WTC11 (cell line): Measurements from ENCODE around the gene PTEN. TPM values are rescaled to one million over a fixed set of nuclear protein-coding genes. Genes with fewer than 3 reads are reported as not detected.

Experiments
- CBFB ChIP-seq: sonication (generic); formaldehyde crosslinking; IDR thresholded peaks from 2 replicates; pipeline ENCODE4 v1.8.1; 2022; ENCODE audit warnings: mild to moderate bottlenecking, low read depth, missing genetic modification reagents
- E2F5 ChIP-seq: sonication (generic); formaldehyde crosslinking; IDR thresholded peaks from 2 replicates; pipeline ENCODE4 v1.8.1; 2022; ENCODE audit warnings: mild to moderate bottlenecking, moderate library complexity, missing genetic modification reagents
- FOXK1 ChIP-seq: sonication (generic); formaldehyde crosslinking; IDR thresholded peaks from 2 replicates; pipeline ENCODE4 v1.8.0; 2022; ENCODE audit warnings: mild to moderate bottlenecking, moderate library complexity, missing genetic modification reagents
- GABPB1 ChIP-seq: sonication (generic); formaldehyde crosslinking; IDR thresholded peaks from 2 replicates; pipeline ENCODE4 v1.8.1; 2023; ENCODE audit warnings: mild to moderate bottlenecking, missing genetic modification reagents
- GRHL2 ChIP-seq: fragments of 250-450 bp; sonication (Bioruptor Pico); IDR thresholded peaks from 2 replicates; pipeline ENCODE4 v1.8.0; 2022; ENCODE audit warnings: mild to moderate bottlenecking, moderate library complexity; ENCODE audit not compliant: insufficient replicate concordance, severe bottlenecking
- HMGXB4 ChIP-seq: sonication (generic); formaldehyde crosslinking; IDR thresholded peaks from 2 replicates; pipeline ENCODE4 v1.8.1; 2023; ENCODE audit warnings: mild to moderate bottlenecking, moderate library complexity, missing genetic modification reagents
- KAT7 ChIP-seq: sonication (generic); formaldehyde crosslinking; IDR thresholded peaks from 2 replicates; pipeline ENCODE4 v1.8.1; 2023; ENCODE audit warnings: missing genetic modification reagents, mild to moderate bottlenecking, borderline replicate concordance
- NR3C1 ChIP-seq: sonication (generic); formaldehyde crosslinking; conservative IDR thresholded peaks from 2 replicates; pipeline ENCODE4 v1.8.1; 2023; ENCODE audit warnings: low read depth, mild to moderate bottlenecking, missing genetic modification reagents
- SMAD3 ChIP-seq: sonication (generic); formaldehyde crosslinking; IDR thresholded peaks from 2 replicates; pipeline ENCODE4 v1.8.0; 2022; ENCODE audit warnings: missing genetic modification reagents, mild to moderate bottlenecking, borderline replicate concordance
- USF2 ChIP-seq: sonication (generic); formaldehyde crosslinking; IDR thresholded peaks from 2 replicates; pipeline ENCODE4 v1.8.1; 2023; ENCODE audit warnings: mild to moderate bottlenecking, missing genetic modification reagents, moderate library complexity
- total RNA-seq: library from RNA; stranded (reverse); gene quantifications from 3 replicates; pipeline ENCODE4 v1.2.3, GENCODE V29; 2021

PTEN gene
- total RNA-seq, 1 experiment from 2014 or later = 54.2 TPM

- TF ChIP-seq NR3C1 (no peak), CBFB (CRISPR knock-in tag) (no peak), GABPB1 (CRISPR knock-in tag) (no peak), E2F5 (CRISPR knock-in tag) (no peak), FOXK1 (CRISPR knock-in tag) (no peak), GRHL2 (CRISPR knock-in tag) (no peak), HMGXB4 (CRISPR knock-in tag) (no peak), KAT7 (CRISPR knock-in tag) (no peak), USF2 (no peak), SMAD3 (no peak)
These were observed 156.3 kb downstream of the PTEN start (continued) for GRCh38 chr10:88019753-88020152.

Other genes with a start within 250 kb of the PTEN start
- 22.1 to 30.4 TPM (median 29.7 TPM) in 3 replicates for gene PAPSS2, start 203.7 kb upstream of the PTEN start, total RNA-seq
- 43.7 to 46.7 TPM (median 45.5 TPM) in 3 replicates for gene ATAD1, start 45.4 kb upstream of the PTEN start, total RNA-seq
- gene KLLN, start 92 bp upstream of the PTEN start, total RNA-seq = 0.52 to 1.1 TPM (median 1.0 TPM) in 3 replicates